Neural crest cell (in vitro differentiated cells): ENCODE data around the gene MRPS2. TPM values are rescaled to one million over a fixed set of nuclear protein-coding genes. Genes with fewer than 3 reads are reported as not detected.

Source experiments
- DNase-seq: peaks from one replicate; pipeline ENCODE4 v3.0.0; 2021; ENCODE audit warnings: low read depth, mixed read lengths, low spot score
- H3K27ac Mint-ChIP-seq: one replicate; pipeline ENCODE4 v1.8.0; 2021; ENCODE audit warnings: mild to moderate bottlenecking, mixed read lengths; ENCODE audit not compliant: unreplicated experiment
- H3K27me3 Mint-ChIP-seq: 2 replicates; pipeline ENCODE4 v1.8.0; 2021; ENCODE audit warnings: low read depth, mild to moderate bottlenecking, mixed read lengths
- H3K36me3 Mint-ChIP-seq: 2 replicates; pipeline ENCODE4 v1.8.0; 2021; ENCODE audit warnings: low read depth, mild to moderate bottlenecking, mixed read lengths
- H3K4me1 Mint-ChIP-seq: 2 replicates; pipeline ENCODE4 v1.8.0; 2021; ENCODE audit warnings: mixed read lengths
- H3K4me3 Mint-ChIP-seq: one replicate; pipeline ENCODE4 v1.8.0; 2021; ENCODE audit warnings: mild to moderate bottlenecking, mixed read lengths
- H3K9me3 Mint-ChIP-seq: 2 replicates; pipeline ENCODE4 v1.8.0; 2021; ENCODE audit warnings: mixed read lengths
- total RNA-seq: library from RNA; stranded (reverse); gene quantifications from 2 replicates; pipeline ENCODE4 v1.2.1, GENCODE V29; 2021
- TF ChIP-seq, protein P1 (sequence below): fragments of 200-600 bp; sonication (generic); conservative IDR thresholded peaks from 2 replicates; pipeline ENCODE4 v1.5.0; 2021; ENCODE audit warnings: antibody characterized with exemption, mild to moderate bottlenecking

Gene MRPS2
- total RNA-seq, 1 donor from 2014 or later = 60.6 TPM

DNA sequence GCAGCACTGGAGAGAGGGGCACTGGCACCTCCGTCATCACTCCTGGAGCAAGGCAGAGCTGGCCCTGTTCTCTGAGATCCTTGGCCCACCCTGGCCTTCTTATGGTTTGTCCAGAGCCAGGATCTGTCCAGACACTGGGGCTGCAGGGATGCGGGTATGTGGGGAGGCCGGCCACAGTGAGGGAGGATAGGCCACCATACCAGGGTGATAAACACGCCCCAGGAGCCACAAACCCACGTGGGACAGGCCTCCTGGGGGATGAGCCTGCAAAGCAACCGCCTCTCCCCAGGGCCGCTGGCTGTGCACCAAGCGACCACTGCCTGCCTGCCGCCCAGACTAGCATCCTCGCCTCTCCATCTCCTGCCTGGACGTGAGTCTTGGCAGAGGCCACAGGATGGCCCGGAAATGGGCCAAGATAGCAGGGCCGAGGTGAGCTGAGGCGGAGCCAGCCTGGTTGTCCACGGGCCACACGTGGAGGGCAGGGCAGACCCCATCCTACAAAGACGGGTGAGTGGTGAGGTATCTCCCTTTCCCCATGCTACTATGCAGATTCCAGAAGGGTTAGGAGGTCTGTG, 49.9 kb downstream of the MRPS2 start:
- Mint-ChIP-seq H3K27ac (no peak overlapping the region), H3K9me3 (peaks cover 4% of the 10 kb centered on the region), H3K27me3 (no peaks in the 10 kb centered on the region), H3K4me1 (no peaks in the 10 kb centered on the region), H3K4me3 (no peak overlapping the region), H3K36me3 (no peaks in the 10 kb centered on the region)
- TF ChIP-seq, protein P1, sequence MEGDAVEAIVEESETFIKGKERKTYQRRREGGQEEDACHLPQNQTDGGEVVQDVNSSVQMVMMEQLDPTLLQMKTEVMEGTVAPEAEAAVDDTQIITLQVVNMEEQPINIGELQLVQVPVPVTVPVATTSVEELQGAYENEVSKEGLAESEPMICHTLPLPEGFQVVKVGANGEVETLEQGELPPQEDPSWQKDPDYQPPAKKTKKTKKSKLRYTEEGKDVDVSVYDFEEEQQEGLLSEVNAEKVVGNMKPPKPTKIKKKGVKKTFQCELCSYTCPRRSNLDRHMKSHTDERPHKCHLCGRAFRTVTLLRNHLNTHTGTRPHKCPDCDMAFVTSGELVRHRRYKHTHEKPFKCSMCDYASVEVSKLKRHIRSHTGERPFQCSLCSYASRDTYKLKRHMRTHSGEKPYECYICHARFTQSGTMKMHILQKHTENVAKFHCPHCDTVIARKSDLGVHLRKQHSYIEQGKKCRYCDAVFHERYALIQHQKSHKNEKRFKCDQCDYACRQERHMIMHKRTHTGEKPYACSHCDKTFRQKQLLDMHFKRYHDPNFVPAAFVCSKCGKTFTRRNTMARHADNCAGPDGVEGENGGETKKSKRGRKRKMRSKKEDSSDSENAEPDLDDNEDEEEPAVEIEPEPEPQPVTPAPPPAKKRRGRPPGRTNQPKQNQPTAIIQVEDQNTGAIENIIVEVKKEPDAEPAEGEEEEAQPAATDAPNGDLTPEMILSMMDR = no peak
- no peak for DNase-seq

DNA sequence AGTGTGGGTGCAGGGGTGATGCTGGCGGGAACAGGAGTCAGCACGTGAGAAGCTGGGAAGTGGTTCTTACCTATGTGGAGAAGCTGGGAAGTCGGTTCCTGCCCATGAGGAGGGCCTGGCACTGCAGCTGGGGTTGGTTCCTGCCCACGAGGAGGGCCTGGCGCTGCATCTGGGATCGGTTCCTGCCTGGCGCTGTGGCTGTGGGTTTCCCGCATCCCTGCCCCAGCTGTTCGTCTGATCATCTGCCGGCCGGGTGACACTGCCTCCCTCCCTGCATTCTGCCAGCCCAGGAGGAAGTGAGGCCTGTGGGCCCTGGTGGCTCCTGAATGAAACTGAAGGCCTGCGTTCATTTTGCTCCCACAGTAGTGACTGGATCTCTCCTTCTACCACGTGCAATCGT, 50.5 kb downstream of the MRPS2 start:
- Mint-ChIP-seq H3K4me3 (no peak overlapping the region), H3K36me3 (no peaks in the 10 kb centered on the region), H3K4me1 (no peaks in the 10 kb centered on the region), H3K27me3 (no peaks in the 10 kb centered on the region), H3K9me3 (peaks cover 4% of the 10 kb centered on the region), H3K27ac (no peak overlapping the region)
- no peak for DNase-seq
- TF ChIP-seq, protein P1 = no peak

DNA sequence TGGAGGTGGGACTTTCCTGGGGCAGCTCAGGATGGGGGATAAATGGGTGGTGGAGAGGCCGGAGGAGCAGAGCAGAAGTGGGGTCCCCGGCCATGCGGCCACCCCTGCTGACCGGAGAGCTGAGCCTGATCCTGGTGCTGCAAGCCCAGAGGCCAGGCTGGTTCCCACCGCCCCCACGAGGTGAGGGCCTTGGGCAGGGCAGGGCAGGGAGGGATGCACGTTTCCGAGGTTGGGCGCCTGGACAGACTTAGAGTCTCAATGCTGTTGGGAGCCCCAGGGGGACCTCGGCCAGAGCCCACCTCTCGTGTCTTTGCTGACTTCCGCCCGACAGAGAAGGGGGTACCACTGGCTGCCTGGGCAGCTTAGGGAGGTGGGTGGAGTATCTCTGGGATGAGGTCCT, 51.0 kb downstream of the MRPS2 start:
- H3K36me3 Mint-ChIP-seq = no peaks in the 10 kb centered on the region
- no peak overlapping the region for H3K4me3 Mint-ChIP-seq
- TF ChIP-seq, protein P1 = no peak
- no peaks in the 10 kb centered on the region for H3K4me1 Mint-ChIP-seq
- peaks cover 4% of the 10 kb centered on the region for H3K9me3 Mint-ChIP-seq
- no peak overlapping the region for H3K27ac Mint-ChIP-seq
- no peaks in the 10 kb centered on the region for H3K27me3 Mint-ChIP-seq
- DNase-seq = no peak

DNA sequence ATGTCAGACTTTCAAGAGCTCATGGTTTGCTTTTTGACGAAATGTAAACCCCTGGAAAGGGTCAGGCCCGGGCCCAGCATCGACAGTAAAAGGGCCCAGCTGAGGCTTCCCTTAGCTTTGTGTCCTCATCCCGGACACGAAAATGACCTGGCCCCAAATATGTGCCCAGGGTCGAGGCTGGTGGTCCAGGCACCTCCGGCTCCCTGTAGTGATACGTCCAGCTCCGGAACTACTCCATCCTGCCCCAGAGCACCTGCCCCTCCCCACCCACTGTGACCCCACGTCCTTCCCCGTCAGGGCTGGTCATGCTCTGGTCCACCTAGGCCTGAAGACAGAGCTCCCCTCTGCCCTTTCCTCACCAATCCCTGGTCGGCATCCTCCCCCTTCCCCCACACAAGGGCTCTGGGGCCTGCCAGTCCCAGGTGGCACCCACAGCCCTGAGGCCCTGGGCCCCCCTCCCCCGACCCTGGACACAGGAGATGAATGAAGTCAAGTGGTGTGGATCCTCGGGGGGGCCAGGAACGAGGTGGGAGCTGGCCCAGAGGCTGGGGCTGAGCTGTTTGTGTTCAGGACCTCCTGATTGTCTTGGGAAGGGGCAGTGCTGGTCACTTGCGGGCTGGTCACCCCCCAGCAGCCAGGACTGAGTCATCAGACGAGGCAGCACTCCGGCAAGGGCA, 51.7 kb downstream of the MRPS2 start:
- no peak for DNase-seq
- no peak overlapping the region for H3K27ac Mint-ChIP-seq
- H3K27me3 Mint-ChIP-seq = no peaks in the 10 kb centered on the region
- H3K9me3 Mint-ChIP-seq = peaks cover 4% of the 10 kb centered on the region
- H3K4me1 Mint-ChIP-seq = no peaks in the 10 kb centered on the region
- no peak overlapping the region for H3K4me3 Mint-ChIP-seq
- H3K36me3 Mint-ChIP-seq = no peaks in the 10 kb centered on the region
- TF ChIP-seq, protein P1 = no peak

DNA sequence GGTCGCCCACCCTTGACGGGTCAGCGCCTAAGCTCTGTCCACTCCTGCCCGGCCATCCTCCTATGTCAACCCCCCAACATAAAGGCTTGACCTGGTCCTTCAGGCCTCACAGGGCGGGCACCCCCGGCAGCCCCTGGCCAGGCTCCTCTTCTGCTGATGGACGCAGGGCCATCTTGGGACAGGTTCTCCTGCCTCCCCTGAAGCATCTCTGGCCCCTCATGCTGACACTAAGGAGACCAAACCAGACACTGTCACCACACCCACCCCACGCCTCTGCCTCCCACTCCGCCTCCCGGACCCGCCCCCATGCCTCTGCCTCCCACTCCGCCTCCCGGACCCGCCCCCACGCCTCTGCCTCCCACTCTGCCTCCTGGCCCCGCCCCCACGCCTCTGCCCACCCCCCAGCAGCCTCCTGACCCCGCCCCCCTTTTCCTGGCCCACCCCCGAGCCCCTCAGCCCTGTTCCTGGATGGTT, 52.3 kb downstream of the MRPS2 start:
- no peaks in the 10 kb centered on the region for H3K27me3 Mint-ChIP-seq
- no peak overlapping the region for H3K27ac Mint-ChIP-seq
- H3K4me3 Mint-ChIP-seq = no peak overlapping the region
- no peak for DNase-seq
- TF ChIP-seq, protein P1 = no peak
- no peaks in the 10 kb centered on the region for H3K36me3 Mint-ChIP-seq
- H3K9me3 Mint-ChIP-seq = peaks cover 4% of the 10 kb centered on the region
- H3K4me1 Mint-ChIP-seq = no peaks in the 10 kb centered on the region

Other genes with a start within 250 kb of the MRPS2 start
- gene PPP1R26, start 20.9 kb upstream of the MRPS2 start, total RNA-seq = 27.5 and 32.4 TPM in 2 replicates
- gene LCN1, start 20.8 kb downstream of the MRPS2 start, total RNA-seq = not detected in 2 replicates
- gene OBP2A, start 45.4 kb downstream of the MRPS2 start, total RNA-seq = not detected in 2 replicates
- gene PAEP, start 61.1 kb downstream of the MRPS2 start, total RNA-seq = not detected in 2 replicates
- gene GLT6D1, start 138.9 kb downstream of the MRPS2 start, total RNA-seq = not detected in 2 replicates
- 0.30 and 0.66 TPM in 2 replicates for gene LCN9, start 162.6 kb downstream of the MRPS2 start, total RNA-seq
- not detected in 2 replicates for gene SOHLH1, start 198.8 kb downstream of the MRPS2 start, total RNA-seq
- 0.14 TPM in 1 of 2 replicates, not detected in the other for gene KCNT1, start 201.5 kb downstream of the MRPS2 start, total RNA-seq